OCI-LY3 (cell line): ENCODE results near the gene LDB2.

Experiments
- EZH2phosphoT487 ChIP-seq: fragments of 200-600 bp; shearing (Covaris generic); IDR thresholded peaks from 2 replicates; pipeline ENCODE4 v1.6.1; 2018; ENCODE audit warnings: antibody characterized with exemption, mixed run types, low read depth
- TF ChIP-seq, protein P1 (sequence below): fragments of 200-600, 300-600 bp; sonication (generic); IDR thresholded peaks from 2 replicates; pipeline ENCODE4 v1.5.1; 2014; ENCODE audit warnings: antibody characterized with exemption, low read length, low read depth

DNA sequence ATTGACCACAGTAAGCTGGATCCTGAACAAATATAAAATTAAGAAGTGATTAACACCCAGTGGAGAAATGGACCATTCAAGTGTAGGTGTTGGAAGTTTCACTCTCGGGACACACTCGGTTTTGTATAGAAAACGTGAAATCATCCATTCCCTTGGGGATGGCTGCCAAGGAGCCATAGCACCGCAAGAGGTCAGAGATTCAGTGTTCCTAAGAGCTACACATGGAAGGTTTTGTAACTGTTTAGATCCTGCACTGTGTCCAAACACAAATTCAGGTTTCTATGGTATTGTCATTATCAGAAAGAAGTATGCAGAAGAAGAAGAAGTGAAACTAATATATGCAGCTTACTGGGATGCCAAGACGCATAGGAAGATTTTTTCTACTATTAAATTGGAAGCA, 281.0 kb downstream of the LDB2 start:
- TF ChIP-seq, protein P1, sequence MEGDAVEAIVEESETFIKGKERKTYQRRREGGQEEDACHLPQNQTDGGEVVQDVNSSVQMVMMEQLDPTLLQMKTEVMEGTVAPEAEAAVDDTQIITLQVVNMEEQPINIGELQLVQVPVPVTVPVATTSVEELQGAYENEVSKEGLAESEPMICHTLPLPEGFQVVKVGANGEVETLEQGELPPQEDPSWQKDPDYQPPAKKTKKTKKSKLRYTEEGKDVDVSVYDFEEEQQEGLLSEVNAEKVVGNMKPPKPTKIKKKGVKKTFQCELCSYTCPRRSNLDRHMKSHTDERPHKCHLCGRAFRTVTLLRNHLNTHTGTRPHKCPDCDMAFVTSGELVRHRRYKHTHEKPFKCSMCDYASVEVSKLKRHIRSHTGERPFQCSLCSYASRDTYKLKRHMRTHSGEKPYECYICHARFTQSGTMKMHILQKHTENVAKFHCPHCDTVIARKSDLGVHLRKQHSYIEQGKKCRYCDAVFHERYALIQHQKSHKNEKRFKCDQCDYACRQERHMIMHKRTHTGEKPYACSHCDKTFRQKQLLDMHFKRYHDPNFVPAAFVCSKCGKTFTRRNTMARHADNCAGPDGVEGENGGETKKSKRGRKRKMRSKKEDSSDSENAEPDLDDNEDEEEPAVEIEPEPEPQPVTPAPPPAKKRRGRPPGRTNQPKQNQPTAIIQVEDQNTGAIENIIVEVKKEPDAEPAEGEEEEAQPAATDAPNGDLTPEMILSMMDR, result no peak
- TF ChIP-seq EZH2phosphoT487, result no peak
